Keratinocyte (primary cell): ENCODE measurements around the gene HIVEP1. TPM values are rescaled to one million over a fixed set of nuclear protein-coding genes. Genes with fewer than 3 reads are reported as not detected.

Experiments
- DNase-seq: peaks from one replicate; pipeline ENCODE4 v3.0.0-alpha.2; 2011; ENCODE audit warnings: low read depth, missing footprints, low spot score
- FAIRE-seq: peaks from 2 replicates; lab custom pipeline; 2011; peaks lifted over from hg19 to GRCh38; lab: Jason Lieb, UNC
- H2AFZ ChIP-seq: 2 replicates; pipeline ENCODE4 v1.6.0; 2012; ENCODE audit warnings: low read length, control low read depth, inconsistent platforms; ENCODE audit not compliant: control insufficient read depth
- H3K27ac ChIP-seq: 2 replicates; pipeline ENCODE4 v1.5.1; 2011; ENCODE audit warnings: low read length; ENCODE audit not compliant: control insufficient read depth, insufficient read depth
- H3K27me3 ChIP-seq: 3 replicates; pipeline ENCODE4 v1.6.0; 2011; ENCODE audit warnings: low read length; ENCODE audit not compliant: control insufficient read depth, insufficient read depth; ENCODE audit errors: extremely low read depth
- H3K36me3 ChIP-seq, 2 experiments: 2 replicates in 1 of 2; 3 replicates in 1 of 2; pipeline ENCODE4 v1.5.1; 2011; ENCODE audit warnings: low read length in 2 of 2, mild to moderate bottlenecking in 1 of 2; ENCODE audit not compliant: control insufficient read depth in 2 of 2, insufficient read depth in 2 of 2; ENCODE audit errors: extremely low read depth in 1 of 2
- H3K4me1 ChIP-seq: 3 replicates; pipeline ENCODE4 v1.5.1; 2011; ENCODE audit warnings: low read length; ENCODE audit not compliant: control insufficient read depth, insufficient read depth; ENCODE audit errors: extremely low read depth
- H3K4me2 ChIP-seq: 3 replicates; pipeline ENCODE4 v1.6.0; 2011; ENCODE audit warnings: low read depth, low read length; ENCODE audit not compliant: control insufficient read depth, insufficient read depth; ENCODE audit errors: extremely low read depth
- H3K4me3 ChIP-seq, 3 experiments: fragments of 200-600 bp in 1 of 3; sonication (generic) in 1 of 3; 2 replicates in 2 of 3; 3 replicates in 1 of 3; pipeline ENCODE4 v1.5.1; 2011 to 2016; ENCODE audit warnings: low read length in 3 of 3, mild to moderate bottlenecking in 3 of 3, control low read depth in 2 of 3, inconsistent platforms in 1 of 3, low read depth in 1 of 3, mixed read lengths in 1 of 3, mixed run types in 1 of 3, moderate library complexity in 1 of 3; ENCODE audit not compliant: control insufficient read depth in 2 of 3, insufficient read depth in 2 of 3; ENCODE audit errors: extremely low read depth in 1 of 3
- H3K79me2 ChIP-seq: 2 replicates; pipeline ENCODE4 v1.6.0; 2012; ENCODE audit warnings: low read length; ENCODE audit not compliant: control insufficient read depth, insufficient read depth
- H3K9ac ChIP-seq: 3 replicates; pipeline ENCODE4 v1.6.0; 2011; ENCODE audit warnings: low read length; ENCODE audit not compliant: control insufficient read depth, insufficient read depth; ENCODE audit errors: extremely low read depth
- H3K9me1 ChIP-seq: 3 replicates; pipeline ENCODE4 v1.6.0; 2011; ENCODE audit warnings: low read length; ENCODE audit not compliant: control insufficient read depth, insufficient read depth; ENCODE audit errors: extremely low read depth
- H3K9me3 ChIP-seq: 2 replicates; pipeline ENCODE4 v1.5.1; 2012; ENCODE audit warnings: low read depth, low read length; ENCODE audit not compliant: control insufficient read depth
- H4K20me1 ChIP-seq: 3 replicates; pipeline ENCODE4 v1.6.0; 2011; ENCODE audit warnings: low read length; ENCODE audit not compliant: control insufficient read depth, insufficient read depth; ENCODE audit errors: extremely low read depth
- CTCF ChIP-seq, 3 experiments: IDR thresholded peaks in 1 of 3; conservative IDR thresholded peaks in 1 of 3; optimal IDR thresholded peaks in 1 of 3; 2 replicates in 2 of 3; 3 replicates in 1 of 3; pipeline versions ENCODE3 to v1.5.1; 2011; ENCODE audit warnings: low read length in 3 of 3, mild to moderate bottlenecking in 3 of 3, moderate library complexity in 2 of 3, control low read depth in 1 of 3, inconsistent platforms in 1 of 3; ENCODE audit not compliant: insufficient read depth in 2 of 3; ENCODE audit errors: extremely low read depth in 1 of 3
- EZH2 ChIP-seq: IDR thresholded peaks from one replicate; pipeline ENCODE4 v1.6.1; 2012; ENCODE audit warnings: inconsistent platforms, mild to moderate bottlenecking, low read length, moderate library complexity
- dilution Hi-C: fragments of 300-500 bp; cut with MboI; formaldehyde crosslinking; loops from one replicate; pipeline ENCODE4 v1.7.0; 2020; ENCODE audit warnings: low sequenced_read_pairs; ENCODE audit not compliant: extremely low pct_ligation_motif_present
- polyA plus RNA-seq, 5 experiments: library from polyadenylated mRNA; depleted of rRNA in 3 of 5; stranded (reverse) in 3 of 5; stranded (forward) in 1 of 5; unstranded in 1 of 5; fragments of >200 nt; gene quantifications; 1 replicate in 1 of 5; 2 replicates in 3 of 5; 3 replicates in 1 of 5; pipeline versions ENCODE4 v1.2.1 to v1.2.3, GENCODE V29; 2011 to 2012; ENCODE audit warnings: missing spikeins in 2 of 5, low read depth in 1 of 5, low replicate concordance in 1 of 5

Gene HIVEP1
- polyA plus RNA-seq, 1 donor (not counting 4 experiments of a cell fraction or from before 2014, with no cell fraction given): 13.7 TPM

- dilution Hi-C loops: no loop called here
- Histone ChIP-seq H3K9me1 (peaks cover 2% of the 10 kb centered on the region), H3K9ac (no peak overlapping the region), H3K4me1 (peaks cover 9% of the 10 kb centered on the region), H2AFZ (no peak overlapping the region), H3K9me3 (no peaks in the 10 kb centered on the region), H3K27me3 (no peaks in the 10 kb centered on the region), H3K36me3 (peaks cover 0 to 6% of the 10 kb centered on the region in 2 experiments), H3K27ac (no peak overlapping the region), H3K4me3 (no peak overlapping the region), H4K20me1 (no peaks in the 10 kb centered on the region), H3K4me2 (no peak overlapping the region), H3K79me2 (no peaks in the 10 kb centered on the region)
- no peak for FAIRE-seq
- no peak for TF ChIP-seq EZH2
- TF ChIP-seq CTCF (optimal IDR thresholded peaks at IDR 0.05 in 1 of 3, IDR thresholded peaks at IDR 0.05 in 1 of 3, conservative IDR thresholded peaks at IDR 0.05 in 1 of 3; ENCODE audit: extremely low read depth in 1 of 3, insufficient read depth in 2 of 3, low read length in 3 of 3): no peak
- no peak for DNase-seq
Observed at GRCh38 chr6:12114055-12114503, 102.0 kb downstream of the HIVEP1 start.

- Histone ChIP-seq H3K79me2 (no peaks in the 10 kb centered on the region), H4K20me1 (no peaks in the 10 kb centered on the region), H3K4me1 (peaks cover 9% of the 10 kb centered on the region), H3K4me3 (no peak overlapping the region), H2AFZ (no peak overlapping the region), H3K27ac (no peak overlapping the region), H3K4me2 (no peak overlapping the region), H3K9me1 (peaks cover 2% of the 10 kb centered on the region), H3K9me3 (no peaks in the 10 kb centered on the region), H3K36me3 (peaks cover 2 to 4% of the 10 kb centered on the region in 2 experiments), H3K27me3 (no peaks in the 10 kb centered on the region), H3K9ac (no peak overlapping the region)
- peak; percentile 20 for FAIRE-seq
- dilution Hi-C loops: no loop called here
- DNase-seq: no peak
- TF ChIP-seq CTCF (optimal IDR thresholded peaks at IDR 0.05 in 1 of 3, IDR thresholded peaks at IDR 0.05 in 1 of 3, conservative IDR thresholded peaks at IDR 0.05 in 1 of 3; ENCODE audit: extremely low read depth in 1 of 3, insufficient read depth in 2 of 3, low read length in 3 of 3): no peak
- TF ChIP-seq EZH2: no peak
Observed at GRCh38 chr6:12115001-12115400, 102.9 kb downstream of the HIVEP1 start.
